GM18505 (cell line): ENCODE results near the gene CYTIP.

Source experiments
- ATAC-seq: cut with Tn5 transposase; IDR thresholded peaks from one replicate; pipeline ENCODE4 v1.9.1; 2021; ENCODE audit not compliant: unreplicated experiment
- POLR2A ChIP-seq: IDR thresholded peaks from 4 replicates; pipeline ENCODE4 v1.6.1; 2011; ENCODE audit warnings: borderline replicate concordance; ENCODE audit not compliant: insufficient read depth, insufficient read length; ENCODE audit errors: extremely low read depth

The CYTIP gene

DNA sequence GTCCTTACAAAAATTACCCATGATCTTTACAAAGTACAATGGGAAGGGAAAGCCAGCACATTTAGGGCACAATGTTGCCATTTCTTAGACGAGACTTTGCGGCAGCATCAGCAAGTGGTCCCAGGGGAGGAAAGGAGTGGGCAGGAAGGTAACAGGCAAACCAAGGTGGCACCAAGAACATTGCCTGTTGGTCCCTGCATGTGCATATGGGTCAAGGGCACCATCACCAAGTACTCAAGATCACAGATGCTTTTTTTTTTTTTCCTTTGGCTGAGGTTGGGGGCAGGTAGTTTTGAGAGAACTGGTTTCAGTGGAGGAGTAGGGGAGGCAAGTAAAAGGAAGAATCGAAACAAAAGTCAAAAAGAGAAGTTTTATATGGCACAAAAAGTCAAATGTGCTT lies 752 bp upstream of the CYTIP start:
- peak; percentile 26 for ATAC-seq

DNA sequence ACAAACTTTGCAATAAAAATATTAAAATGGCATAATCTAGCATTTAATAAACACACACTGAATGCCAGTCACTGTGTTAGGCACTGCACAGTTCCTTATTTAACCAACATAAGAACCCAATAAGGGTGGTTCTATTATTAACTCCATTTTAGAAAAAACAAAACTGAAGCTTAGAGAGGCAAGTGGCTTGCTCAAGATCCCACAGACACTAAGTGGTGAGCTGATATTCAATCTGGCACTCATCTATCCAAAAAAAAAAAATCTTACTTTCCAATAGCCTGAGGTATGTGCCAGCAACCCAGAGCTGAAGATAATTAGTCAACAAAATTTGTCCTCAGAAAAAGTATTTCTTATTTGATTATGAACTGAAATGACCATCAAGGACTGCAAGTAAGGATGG lies 799 bp downstream of the CYTIP start:
- no peak for ATAC-seq
- no peak for TF ChIP-seq POLR2A

More for the DNA sequence above, 752 bp upstream of the CYTIP start:
- TF ChIP-seq POLR2A = no peak

DNA sequence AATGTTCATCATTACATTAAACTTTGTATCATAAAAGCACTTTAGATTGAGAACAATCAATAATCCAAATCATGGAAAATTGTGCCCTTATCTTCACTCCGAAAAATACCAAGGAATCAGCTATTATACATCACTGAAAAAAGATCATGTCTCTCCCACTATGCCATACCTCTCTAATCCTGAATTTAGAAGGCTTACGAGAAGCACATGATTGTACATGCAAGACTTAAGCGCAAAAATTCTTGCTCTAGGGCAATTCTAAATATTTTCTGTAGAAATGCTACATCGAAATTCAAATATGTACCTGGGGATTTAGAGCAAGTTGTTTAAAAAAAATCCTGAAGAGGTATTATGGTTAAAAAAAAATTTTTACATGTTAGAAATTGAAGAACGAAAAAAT lies 1.3 kb downstream of the CYTIP start:
- no peak for ATAC-seq
- TF ChIP-seq POLR2A = no peak

DNA sequence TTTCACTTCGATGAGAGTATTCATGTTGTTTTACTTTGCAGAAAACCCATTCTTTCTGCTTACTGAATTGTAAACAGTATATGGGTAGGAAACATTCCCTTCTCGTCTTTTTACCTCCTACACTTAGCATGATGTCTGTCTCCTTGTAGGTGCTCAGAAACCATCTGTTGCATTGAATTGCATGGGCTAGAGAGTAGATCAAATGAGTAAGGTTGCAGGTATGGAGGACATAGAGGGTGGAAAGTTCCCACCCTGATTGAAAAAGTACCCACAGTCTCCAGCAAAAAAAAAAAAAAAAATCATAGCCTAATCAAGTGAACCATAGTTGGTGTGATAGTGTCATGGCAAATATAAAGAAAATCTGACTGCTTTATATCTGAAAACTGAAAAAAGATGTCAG lies 1.7 kb downstream of the CYTIP start:
- no peak for TF ChIP-seq POLR2A
- no peak for ATAC-seq

DNA sequence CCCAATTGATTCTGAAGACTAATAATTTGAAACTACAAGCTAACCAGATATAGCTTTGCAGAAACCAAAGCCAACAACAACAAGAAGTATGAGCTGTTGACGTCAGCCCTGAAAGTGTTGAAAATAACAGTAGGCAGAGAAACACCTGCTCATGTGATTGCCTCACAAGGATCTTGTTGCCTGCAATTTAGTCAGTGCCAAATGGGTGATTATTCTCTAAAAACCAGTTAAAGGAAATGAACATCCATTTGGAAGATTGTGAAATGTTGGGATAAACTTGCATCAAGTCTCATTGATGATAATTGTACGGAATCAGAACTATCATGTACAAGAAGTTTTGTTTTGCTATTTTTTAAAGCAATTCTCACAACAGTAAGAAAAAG lies 2.8 kb downstream of the CYTIP start:
- peak; percentile 24 for ATAC-seq
- no peak for TF ChIP-seq POLR2A

DNA sequence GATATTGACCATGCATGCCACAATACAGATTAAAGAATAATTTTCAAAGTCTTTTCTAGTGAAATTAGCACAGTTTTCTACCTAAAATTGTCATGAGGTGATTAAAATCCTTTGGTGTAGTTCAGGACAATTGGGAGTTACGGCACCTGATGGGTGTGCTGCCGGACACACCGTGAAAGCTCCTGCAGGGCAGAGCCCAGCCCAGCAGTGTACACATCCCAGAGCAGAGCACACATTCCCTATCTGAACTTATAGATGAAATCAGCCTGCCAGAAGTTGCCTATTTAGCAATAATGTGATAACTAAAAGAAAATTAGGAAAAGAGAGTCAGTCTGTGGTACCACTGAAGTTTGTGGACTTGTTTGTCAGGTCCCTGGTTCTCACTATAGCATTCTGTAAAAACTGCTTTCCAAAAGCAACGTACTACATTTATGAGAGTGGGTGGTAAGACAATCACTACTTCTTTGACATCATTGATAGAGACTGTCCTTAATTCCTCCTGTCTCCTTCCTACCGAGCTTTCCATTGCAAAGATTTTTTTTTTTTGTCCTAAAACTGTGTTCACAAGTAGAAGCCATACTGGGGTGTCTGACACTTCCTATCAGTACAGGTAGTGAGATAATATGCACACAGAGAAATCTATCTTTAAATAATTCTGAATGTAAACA lies 3.4 kb downstream of the CYTIP start:
- ATAC-seq = no peak
- TF ChIP-seq POLR2A = no peak

DNA sequence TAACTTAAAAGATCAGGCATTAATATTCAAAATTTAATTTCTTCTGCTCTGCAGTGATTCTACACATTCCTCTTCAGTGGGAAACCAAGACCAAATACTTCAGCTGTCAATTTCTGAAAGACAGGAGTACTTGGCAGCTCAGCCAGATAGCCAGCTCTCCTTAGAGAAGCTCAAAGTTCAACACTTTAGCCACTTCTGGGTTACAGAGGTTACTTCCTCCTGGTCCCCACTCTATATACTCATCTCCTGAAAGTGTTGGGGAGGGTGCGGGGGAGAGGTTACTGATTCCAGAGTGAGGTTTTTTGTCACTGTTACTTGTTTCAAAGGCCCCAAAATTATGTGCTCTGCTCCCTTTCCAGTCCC lies 4.1 kb downstream of the CYTIP start:
- peak; percentile 38 for ATAC-seq
- TF ChIP-seq POLR2A = no peak

DNA sequence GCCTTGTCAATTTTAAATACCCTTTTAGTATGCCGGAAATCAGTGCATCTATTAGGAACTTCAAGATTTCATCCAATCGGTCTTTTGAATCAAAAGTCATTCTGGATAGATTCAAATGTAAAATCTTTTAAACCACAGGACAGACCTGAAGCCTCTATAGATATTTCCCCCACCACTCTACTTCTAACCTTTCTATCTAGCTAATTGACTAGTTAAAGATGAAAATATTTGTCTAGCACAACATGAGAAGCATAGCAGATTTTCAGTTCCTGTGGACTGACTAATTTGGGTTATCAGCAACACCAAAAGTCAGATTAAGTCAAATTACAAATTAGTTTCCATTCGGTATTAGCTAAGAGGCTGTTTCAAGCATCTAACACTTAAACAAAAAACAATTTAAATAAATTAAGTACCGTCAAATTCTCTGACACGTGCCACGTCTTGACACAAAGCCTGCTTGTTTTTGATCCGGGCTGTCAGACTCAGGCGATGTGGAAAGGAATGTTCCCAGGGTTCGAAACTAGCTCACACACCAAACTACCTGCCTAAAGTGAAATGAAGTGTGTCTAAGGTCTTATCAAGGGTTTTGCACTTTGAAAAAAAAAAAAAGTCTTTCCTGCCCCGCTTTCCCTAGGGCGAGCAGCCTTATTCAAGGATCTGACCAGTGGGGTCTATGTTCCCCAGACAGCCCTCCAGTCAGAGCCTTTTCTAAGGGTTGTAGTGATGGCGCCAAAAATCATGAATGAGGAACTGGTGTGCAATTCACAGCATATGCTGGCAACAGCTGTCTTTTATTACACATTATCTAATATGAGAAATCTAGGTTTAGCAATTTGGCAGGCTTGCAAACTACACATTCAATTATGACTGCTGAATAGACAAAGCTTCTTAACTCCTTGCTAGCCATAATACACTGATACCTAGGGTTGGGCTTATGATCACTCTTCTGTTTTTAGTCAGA lies 4.7 kb downstream of the CYTIP start:
- ATAC-seq = peak; percentile 4
- TF ChIP-seq POLR2A = peak; percentile 38

DNA sequence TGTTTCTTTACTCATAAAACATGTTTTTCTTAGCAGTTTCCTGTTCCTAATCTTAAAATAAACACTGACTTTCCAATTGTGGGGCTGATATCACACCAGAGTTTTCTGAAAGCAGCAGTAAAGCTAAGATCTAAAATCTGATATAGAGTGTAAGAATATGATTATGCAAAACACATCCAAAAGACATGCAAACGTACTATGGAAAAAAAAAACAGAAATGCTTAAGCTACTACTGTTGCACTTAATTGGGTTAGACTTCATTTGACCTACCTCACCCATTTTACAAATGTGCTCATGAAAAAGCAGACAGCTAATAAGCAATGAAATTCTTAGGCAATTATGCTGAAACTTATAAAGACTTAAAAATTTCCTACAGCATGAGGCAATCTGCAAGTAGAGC lies 10.5 kb downstream of the CYTIP start:
- no peak for TF ChIP-seq POLR2A
- ATAC-seq = no peak

DNA sequence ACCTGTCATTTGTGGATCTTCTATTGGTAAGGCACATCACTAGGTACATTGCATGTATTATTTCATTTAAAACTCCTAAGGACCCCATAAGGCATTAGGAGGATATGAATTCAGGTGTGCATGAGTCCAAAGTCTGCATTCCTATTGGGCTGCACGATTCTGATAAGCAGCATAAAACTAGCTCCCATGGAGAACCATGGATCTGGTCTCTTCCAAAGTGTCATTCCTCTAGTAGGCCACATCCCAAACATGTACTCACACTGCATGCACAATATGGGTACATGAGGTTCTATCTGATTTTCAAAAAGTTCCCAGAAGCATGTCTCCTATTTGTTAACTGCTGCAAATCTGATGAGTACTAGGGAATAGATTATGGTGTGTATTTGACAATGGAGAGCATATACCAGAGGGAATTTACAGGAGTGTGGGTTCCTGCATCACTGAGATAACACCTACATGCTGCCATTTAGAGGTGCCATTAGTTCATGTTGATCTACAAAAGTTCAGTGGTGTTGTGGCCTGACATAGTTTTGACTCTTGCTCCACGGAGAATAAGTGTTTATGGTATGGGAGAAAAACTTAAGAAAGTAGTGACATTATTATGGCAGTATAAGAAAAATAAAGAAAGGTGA lies 11.3 kb downstream of the CYTIP start:
- no peak for ATAC-seq
- TF ChIP-seq POLR2A = no peak

DNA sequence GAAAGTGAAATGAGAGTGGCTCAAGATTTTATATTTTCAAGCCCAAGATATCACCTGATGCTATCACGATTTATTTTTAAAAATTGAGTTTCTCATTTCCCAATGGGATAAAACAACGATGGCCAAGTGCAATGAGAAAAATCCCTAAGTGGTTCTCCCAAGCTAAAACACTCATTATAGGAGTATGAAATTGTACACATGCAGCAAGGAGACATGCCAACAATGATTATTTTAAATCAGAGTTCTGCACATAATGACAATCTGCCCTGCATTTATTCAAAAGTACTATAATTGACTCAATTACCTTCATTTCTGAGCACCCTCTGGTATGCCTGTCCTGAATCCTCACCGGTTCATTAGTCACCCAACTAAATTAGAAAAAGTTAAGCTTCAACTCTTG lies 12.7 kb downstream of the CYTIP start:
- no peak for ATAC-seq

DNA sequence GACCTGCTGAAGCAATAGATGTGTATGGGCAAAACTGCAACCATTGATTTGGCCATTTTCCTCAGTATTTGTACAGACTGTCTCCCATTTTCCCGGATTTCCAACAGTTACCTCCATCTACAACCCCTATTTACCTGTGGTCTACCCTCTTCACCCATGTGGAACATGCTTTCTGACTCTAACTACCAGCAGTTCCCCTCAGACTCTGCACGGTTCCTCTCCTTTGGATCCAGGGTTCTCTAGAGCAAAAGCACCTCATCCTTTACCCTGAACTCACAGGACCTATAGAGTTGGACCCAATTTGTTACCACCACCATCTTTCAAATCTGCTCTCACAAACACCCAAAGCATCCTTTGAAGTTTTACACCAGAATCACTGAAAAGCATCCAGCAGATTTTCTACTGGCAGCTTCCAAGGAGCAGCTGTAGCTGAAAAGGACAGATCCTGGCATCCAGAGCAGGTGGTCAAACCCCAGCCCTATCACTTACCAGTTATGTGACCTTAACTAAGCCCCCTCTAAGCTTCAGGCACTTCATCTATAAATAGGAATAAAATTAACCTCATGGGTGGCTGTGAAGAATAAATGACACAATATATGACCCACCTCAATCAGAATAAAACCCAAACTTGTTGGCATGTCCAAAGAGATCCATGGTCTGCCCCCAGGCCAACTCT lies 15.3 kb downstream of the CYTIP start:
- no peak for ATAC-seq
- TF ChIP-seq POLR2A = peak; percentile 44

More for the DNA sequence above, 12.7 kb downstream of the CYTIP start:
- TF ChIP-seq POLR2A = peak; percentile 6

DNA sequence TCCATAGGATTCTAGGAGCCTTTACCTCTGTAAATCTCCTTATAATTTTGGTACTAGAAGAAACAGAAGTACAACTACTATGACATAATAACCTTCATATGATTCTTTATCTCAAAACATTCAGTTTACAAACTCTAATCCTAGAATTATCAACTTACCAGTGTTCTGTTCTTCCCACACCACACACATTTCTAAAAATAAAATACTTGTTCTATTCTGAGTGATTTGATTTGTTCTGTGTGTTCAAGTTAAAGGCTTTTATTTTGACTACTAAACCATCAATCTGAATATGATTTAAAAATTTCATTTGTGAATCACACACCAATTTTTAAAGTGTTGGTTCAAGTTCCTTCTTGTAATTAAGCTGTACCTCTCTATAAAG lies 16.0 kb downstream of the CYTIP start:
- no peak for TF ChIP-seq POLR2A
- ATAC-seq = no peak
